Natural killer cell (primary cell): ENCODE results near the gene TERB1. TPM values are rescaled to one million over a fixed set of nuclear protein-coding genes. Genes with fewer than 3 reads are reported as not detected.

Experiments
- ATAC-seq, 3 donors: fragments of 150-1000 bp in 2 of 3; fragments of 200-7000 bp in 1 of 3; cut with Tn5 transposase; 1 replicate in 1 of 3; 2 replicates in 2 of 3; pipeline ENCODE4 v1.10.0; 2021; ENCODE audit warnings: mild to moderate bottlenecking in 2 of 3, moderate library complexity in 2 of 3
- DNase-seq, 2 donors: peaks; one replicate each; pipeline versions ENCODE4 v3.0.0 to v3.0.0-alpha.2; 2013 to 2021; ENCODE audit warnings: mixed read lengths in 1 of 2
- H3K27ac ChIP-seq: one replicate; pipeline ENCODE4 v1.5.1; 2013; ENCODE audit warnings: mild to moderate bottlenecking, low read length
- H3K27me3 ChIP-seq: one replicate; pipeline ENCODE4 v1.6.1; 2013; ENCODE audit warnings: low read length; ENCODE audit not compliant: control insufficient read depth, insufficient read depth
- H3K36me3 ChIP-seq: one replicate; pipeline ENCODE4 v1.6.1; 2013; ENCODE audit warnings: low read length; ENCODE audit not compliant: control insufficient read depth, insufficient read depth
- H3K4me1 ChIP-seq: one replicate; pipeline ENCODE4 v1.6.1; 2013; ENCODE audit warnings: low read length; ENCODE audit not compliant: control insufficient read depth, insufficient read depth
- H3K4me3 ChIP-seq: one replicate; pipeline ENCODE4 v1.5.1; 2013; ENCODE audit warnings: low read length
- H3K9me3 ChIP-seq: one replicate; pipeline ENCODE4 v1.6.1; 2013; ENCODE audit warnings: low read length; ENCODE audit not compliant: control insufficient read depth, insufficient read depth
- H3K27ac Mint-ChIP-seq, 2 donors: one replicate each; pipeline ENCODE4 v1.8.0; 2022; ENCODE audit warnings: mild to moderate bottlenecking in 2 of 2, mixed read lengths in 2 of 2, moderate library complexity in 1 of 2
- H3K27me3 Mint-ChIP-seq, 2 donors: one replicate each; pipeline ENCODE4 v1.8.0; 2022; ENCODE audit warnings: low read depth in 2 of 2, mixed read lengths in 2 of 2
- H3K36me3 Mint-ChIP-seq: one replicate; pipeline ENCODE4 v1.8.0; 2022; ENCODE audit warnings: mixed read lengths
- H3K4me1 Mint-ChIP-seq, 2 donors: one replicate each; pipeline ENCODE4 v1.8.0; 2022; ENCODE audit warnings: mixed read lengths in 2 of 2
- H3K4me3 Mint-ChIP-seq: one replicate; pipeline ENCODE4 v1.8.0; 2022; ENCODE audit warnings: mild to moderate bottlenecking, moderate library complexity, mixed read lengths
- H3K9me3 Mint-ChIP-seq, 2 donors: one replicate each; pipeline ENCODE4 v1.8.0; 2022; ENCODE audit warnings: mixed read lengths in 2 of 2
- CTCF ChIP-seq: fragments of 200-600 bp; IDR thresholded peaks from one replicate; pipeline ENCODE4 v1.8.0; 2022; ENCODE audit warnings: antibody characterized with exemption
- WGBS: methylation state at CpG from one replicate; pipeline ENCODE4 v1.1.7; 2013; ENCODE audit warnings: missing lambda C conversion rate; ENCODE audit not compliant: insufficient coverage; 5-methylcytosine and 5-hydroxymethylcytosine counted together
- intact Hi-C: fragments of 100-400 bp; cut with micrococcal nuclease; formaldehyde crosslinking; loops from one replicate; pipeline ENCODE4 v1.14.2; 2022
- total RNA-seq, 4 donors: library from RNA; stranded (reverse); fragments of 120-200 nt in 1 of 4; gene quantifications; one replicate each; pipeline versions ENCODE4 v1.2.3 to v1.2.4, GENCODE V29; 2013 to 2022

TERB1 gene
- total RNA-seq, 3 donors from 2014 or later (not counting 1 experiment from before 2014, with no cell fraction given): 0.33 to 1.0 (median 0.66) TPM

DNA sequence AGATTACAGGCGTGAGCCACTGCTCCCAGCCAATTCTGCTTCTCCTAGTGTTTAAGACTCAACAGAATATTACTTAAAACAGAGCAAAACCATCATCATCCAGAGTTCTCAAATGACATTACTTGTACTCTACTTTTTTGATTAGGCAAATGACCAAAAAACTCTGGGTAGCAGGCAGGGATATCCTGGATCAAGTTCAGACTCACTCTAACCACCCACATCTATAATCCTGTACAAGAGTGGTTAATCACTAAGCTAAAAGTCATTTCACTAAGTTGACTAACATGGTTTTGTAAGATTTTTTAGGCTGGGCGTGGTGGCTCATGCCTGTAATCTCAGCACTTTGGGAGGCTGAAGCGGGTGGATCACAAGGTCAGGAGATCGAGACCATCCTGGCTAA, 22.6 kb upstream of the TERB1 start:
- no peaks in the 10 kb centered on the region for H3K9me3 Mint-ChIP-seq
- no peak for DNase-seq
- no peak overlapping the region for H3K4me3 Mint-ChIP-seq
- Histone ChIP-seq H3K36me3 (peaks cover 55% of the 10 kb centered on the region), H3K9me3 (no peaks in the 10 kb centered on the region), H3K4me1 (no peaks in the 10 kb centered on the region), H3K27me3 (no peaks in the 10 kb centered on the region), H3K27ac (no peak overlapping the region), H3K4me3 (no peak overlapping the region)
- 100% methylated on average over 4 of the region's 4 CpGs for WGBS
- H3K27ac Mint-ChIP-seq: no peak overlapping the region
- intact Hi-C loops: no loop called here
- peaks cover 22% of the 10 kb centered on the region for H3K36me3 Mint-ChIP-seq
- TF ChIP-seq CTCF: no peak
- ATAC-seq: no peak
- H3K4me1 Mint-ChIP-seq: peaks cover 20% of the 10 kb centered on the region in 2 donors
- H3K27me3 Mint-ChIP-seq: no peaks in the 10 kb centered on the region

DNA sequence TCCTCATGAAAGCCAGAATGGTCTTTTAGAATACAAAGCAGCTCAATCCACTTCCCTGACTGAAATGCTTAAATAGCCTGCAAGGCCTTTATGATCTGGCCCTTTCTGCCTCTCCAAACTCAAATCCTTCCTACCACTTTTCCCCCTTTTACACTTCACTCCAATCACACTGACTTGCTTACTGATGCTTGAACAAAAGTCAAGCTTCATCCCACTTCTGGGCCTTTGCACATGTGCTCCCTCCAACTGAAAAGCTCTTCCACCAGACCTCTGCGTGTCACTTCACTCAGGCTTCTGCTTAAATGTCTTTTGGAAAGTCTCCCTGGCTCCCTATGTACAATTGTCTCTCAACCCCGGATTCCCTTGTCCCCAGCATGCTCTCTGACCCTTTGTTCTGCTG, 13.3 kb upstream of the TERB1 start:
- 98% methylated on average over 2 of the region's 2 CpGs for WGBS
- H3K36me3 Mint-ChIP-seq: peaks cover 22% of the 10 kb centered on the region

GRCh38 chr16:66811043-66811442, 9.7 kb upstream of the TERB1 start:
- peaks cover 73% of the 10 kb centered on the region for H3K36me3 ChIP-seq
- no peak for TF ChIP-seq CTCF
- H3K4me3 ChIP-seq: no peak overlapping the region
- DNase-seq (no peak), ATAC-seq (no peak)
- H3K4me3 Mint-ChIP-seq: no peak overlapping the region
- H3K9me3 ChIP-seq: no peaks in the 10 kb centered on the region
- no peaks in the 10 kb centered on the region for H3K4me1 Mint-ChIP-seq
- H3K27me3 ChIP-seq: no peaks in the 10 kb centered on the region
- no peaks in the 10 kb centered on the region for H3K4me1 ChIP-seq
- H3K27ac ChIP-seq: no peak overlapping the region
- no peak overlapping the region for H3K27ac Mint-ChIP-seq
- H3K9me3 Mint-ChIP-seq: no peaks in the 10 kb centered on the region
- WGBS: 97% methylated on average over 7 of the region's 7 CpGs
- intact Hi-C loops: no loop called here
- H3K27me3 Mint-ChIP-seq: no peaks in the 10 kb centered on the region
- no peaks in the 10 kb centered on the region for H3K36me3 Mint-ChIP-seq

More for the DNA sequence above, 13.3 kb upstream of the TERB1 start:
- no peak overlapping the region for H3K27ac ChIP-seq
- H3K9me3 Mint-ChIP-seq: no peaks in the 10 kb centered on the region
- H3K4me3 ChIP-seq: no peak overlapping the region
- no peaks in the 10 kb centered on the region for H3K9me3 ChIP-seq
- no peaks in the 10 kb centered on the region for H3K4me1 ChIP-seq
- ATAC-seq (no peak), DNase-seq (no peak)
- no peak for TF ChIP-seq CTCF
- H3K27me3 Mint-ChIP-seq: no peaks in the 10 kb centered on the region
- H3K27me3 ChIP-seq: no peaks in the 10 kb centered on the region
- H3K27ac Mint-ChIP-seq: no peak overlapping the region
- intact Hi-C loops: no loop called here
- H3K4me3 Mint-ChIP-seq: no peak overlapping the region
- H3K36me3 ChIP-seq: peaks cover 78% of the 10 kb centered on the region
- no peaks in the 10 kb centered on the region for H3K4me1 Mint-ChIP-seq

DNA sequence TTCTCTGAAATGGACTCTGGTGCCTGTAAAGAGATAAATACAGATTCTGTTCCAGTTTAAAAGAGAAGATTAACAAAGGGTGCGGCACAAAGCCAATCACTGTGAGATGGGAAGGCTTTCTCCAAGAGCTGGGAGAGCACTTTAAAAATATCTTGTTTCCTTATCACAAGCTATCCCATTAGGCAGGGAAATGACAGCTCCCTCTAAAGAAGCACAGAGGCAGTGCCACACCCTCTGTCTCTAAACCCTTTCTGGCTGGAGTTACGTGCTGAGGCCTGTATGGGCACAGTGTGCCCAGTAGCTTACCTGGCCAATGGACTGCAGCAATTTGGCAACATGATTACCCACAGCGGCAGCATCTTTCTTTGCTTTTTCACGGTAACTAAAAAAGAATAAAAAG, 9.0 kb upstream of the TERB1 start:
- 94% methylated on average over 4 of the region's 4 CpGs for WGBS
- peaks cover 5% of the 10 kb centered on the region for H3K36me3 Mint-ChIP-seq

More for the DNA sequence above, 9.0 kb upstream of the TERB1 start:
- Histone ChIP-seq H3K27me3 (no peaks in the 10 kb centered on the region), H3K4me1 (no peaks in the 10 kb centered on the region), H3K4me3 (no peak overlapping the region), H3K9me3 (no peaks in the 10 kb centered on the region), H3K36me3 (peaks cover 73% of the 10 kb centered on the region), H3K27ac (no peak overlapping the region)
- Mint-ChIP-seq H3K27ac (no peak overlapping the region), H3K4me3 (no peak overlapping the region), H3K27me3 (no peaks in the 10 kb centered on the region), H3K9me3 (no peaks in the 10 kb centered on the region), H3K4me1 (no peaks in the 10 kb centered on the region)
- ATAC-seq (no peak), DNase-seq (no peak)
- intact Hi-C loops: no loop called here
- TF ChIP-seq CTCF: no peak
